CD4-positive, alpha-beta T cell treated with Interleukin-17A for 4 hours (primary cell): ENCODE measurements around the gene FNBP1L.
"Not testable (repeated sequence)": the region's sequence is repeated elsewhere in the genome, so short reads cannot be mapped to it uniquely, and the experiment has no call there.

Source experiments
- DNase-seq: peaks from one replicate; pipeline ENCODE4 v3.0.0-alpha.2; 2020; ENCODE audit warnings: mixed read lengths

Gene FNBP1L

GRCh38 chr1:93575621-93576284, 127.8 kb downstream of the FNBP1L start:
- DNase-seq: no peak

- DNase-seq: no peak
Measured at GRCh38 chr1:93576346-93576745, 128.4 kb downstream of the FNBP1L start.

- DNase-seq: no peak
Measured at GRCh38 chr1:93576746-93577145, 128.8 kb downstream of the FNBP1L start.

GRCh38 chr1:93577536-93578432, 129.9 kb downstream of the FNBP1L start:
- no peak for DNase-seq

GRCh38 chr1:93578433-93578830, 130.5 kb downstream of the FNBP1L start:
- no peak for DNase-seq

- no peak for DNase-seq
Measured at GRCh38 chr1:93578911-93579825, 131.2 kb downstream of the FNBP1L start.

- DNase-seq: no peak
Measured at GRCh38 chr1:93579891-93580290, 132.0 kb downstream of the FNBP1L start.

- DNase-seq: no peak
Measured at GRCh38 chr1:93581917-93582850, 134.3 kb downstream of the FNBP1L start.

- no peak for DNase-seq
Measured at GRCh38 chr1:93584261-93585003, 136.5 kb downstream of the FNBP1L start.

- no peak for DNase-seq
Measured at GRCh38 chr1:93585059-93585966, 137.4 kb downstream of the FNBP1L start.

GRCh38 chr1:93587354-93587753, 139.4 kb downstream of the FNBP1L start:
- no peak for DNase-seq

GRCh38 chr1:93588206-93588605, 140.3 kb downstream of the FNBP1L start:
- no peak for DNase-seq

- no peak for DNase-seq
Measured at GRCh38 chr1:93588955-93589354, 141.0 kb downstream of the FNBP1L start.

GRCh38 chr1:93591291-93591675, 143.4 kb downstream of the FNBP1L start:
- DNase-seq: not testable (repeated sequence)

GRCh38 chr1:93591676-93592550, 144.0 kb downstream of the FNBP1L start:
- peak; percentile 19 for DNase-seq

GRCh38 chr1:93592551-93592949, 144.6 kb downstream of the FNBP1L start:
- DNase-seq: no peak

- DNase-seq: no peak
Measured at GRCh38 chr1:93593854-93594602, 146.1 kb downstream of the FNBP1L start.

GRCh38 chr1:93594603-93594880, 146.6 kb downstream of the FNBP1L start:
- no peak for DNase-seq

- no peak for DNase-seq
Measured at GRCh38 chr1:93595266-93595665, 147.3 kb downstream of the FNBP1L start.
